Liver (tissue), 3 donors: ENCODE results near the gene STXBP1.

Experiments used
- ATF3 ChIP-seq: IDR thresholded peaks from 2 replicates; pipeline ENCODE4 v1.6.1; 2016; ENCODE audit warnings: antibody characterized with exemption
- CTCF ChIP-seq: fragments of 150-350 bp; IDR thresholded peaks from 2 replicates; pipeline ENCODE4 v1.5.1; 2017; ENCODE audit warnings: improper control_type of control experiment, low read depth, low read length; ENCODE audit not compliant: missing input control
- EGR1 ChIP-seq, 2 donors: IDR thresholded peaks; 2 replicates each; pipeline ENCODE4 v1.6.1; 2016 to 2018; ENCODE audit warnings: antibody characterized with exemption in 2 of 2, low read depth in 2 of 2
- FOXA1 ChIP-seq: IDR thresholded peaks from 2 replicates; pipeline ENCODE4 v1.6.1; 2016; ENCODE audit warnings: antibody characterized with exemption
- GABPA ChIP-seq, 2 donors: IDR thresholded peaks in 1 of 2; conservative IDR thresholded peaks in 1 of 2; 2 replicates each; pipeline ENCODE4 v1.6.1; 2016; ENCODE audit warnings: antibody characterized with exemption in 2 of 2, mild to moderate bottlenecking in 1 of 2, moderate library complexity in 1 of 2
- HNF4A ChIP-seq, 2 donors: conservative IDR thresholded peaks; 2 replicates each; pipeline ENCODE4 v1.6.1; 2016; ENCODE audit warnings: antibody characterized with exemption in 2 of 2, mild to moderate bottlenecking in 2 of 2
- HNF4G ChIP-seq: IDR thresholded peaks from 2 replicates; pipeline ENCODE4 v1.6.1; 2016; ENCODE audit warnings: antibody characterized with exemption
- JUND ChIP-seq, 2 donors: IDR thresholded peaks; 2 replicates each; pipeline ENCODE4 v1.6.1; 2016; ENCODE audit warnings: antibody characterized with exemption in 2 of 2
- MAX ChIP-seq: IDR thresholded peaks from 2 replicates; pipeline ENCODE4 v1.6.1; 2016; ENCODE audit warnings: antibody characterized with exemption
- RAD21 ChIP-seq, 2 donors: IDR thresholded peaks; 2 replicates each; pipeline ENCODE4 v1.6.1; 2016; ENCODE audit warnings: antibody characterized with exemption in 2 of 2, mild to moderate bottlenecking in 2 of 2
- REST ChIP-seq: IDR thresholded peaks from 2 replicates; pipeline ENCODE4 v1.6.1; 2016; ENCODE audit warnings: antibody characterized with exemption, mild to moderate bottlenecking
- SP1 ChIP-seq: IDR thresholded peaks from 2 replicates; pipeline ENCODE4 v1.6.1; 2018; ENCODE audit warnings: antibody characterized with exemption, mild to moderate bottlenecking
- TAF1 ChIP-seq: conservative IDR thresholded peaks from 2 replicates; pipeline ENCODE4 v1.6.1; 2016; ENCODE audit warnings: antibody characterized with exemption, mild to moderate bottlenecking
- YY1 ChIP-seq: IDR thresholded peaks from 2 replicates; pipeline ENCODE4 v1.6.1; 2016; ENCODE audit warnings: antibody characterized with exemption, mild to moderate bottlenecking
- donor health status: healthy.
- donor health status: healthy.

- TF ChIP-seq CTCF (no peak), RAD21 (IDR thresholded peaks at IDR 0.05) (no peak), SP1 (no peak), EGR1 (IDR thresholded peaks at IDR 0.05; ENCODE audit: low read depth in 2 of 2) (no peak), MAX (no peak), REST (no peak), JUND (IDR thresholded peaks at IDR 0.05) (no peak), YY1 (no peak), TAF1 (no peak), HNF4G (no peak), ATF3 (no peak), FOXA1 (no peak), GABPA (IDR thresholded peaks at IDR 0.05 in 1 of 2, conservative IDR thresholded peaks at IDR 0.05 in 1 of 2) (no peak), HNF4A (conservative IDR thresholded peaks at IDR 0.05) (no peak)
Measured at GRCh38 chr9:127730799-127731410, 118.8 kb downstream of the STXBP1 start.
